ENCODE measurements around the gene STARD9. TPM values are rescaled to one million over a fixed set of nuclear protein-coding genes. Genes with fewer than 3 reads are reported as not detected.

Gene STARD9
- total and polyA plus RNA-seq, 2 experiments from 2014 or later: 1.8 to 6.2 TPM

DNA sequence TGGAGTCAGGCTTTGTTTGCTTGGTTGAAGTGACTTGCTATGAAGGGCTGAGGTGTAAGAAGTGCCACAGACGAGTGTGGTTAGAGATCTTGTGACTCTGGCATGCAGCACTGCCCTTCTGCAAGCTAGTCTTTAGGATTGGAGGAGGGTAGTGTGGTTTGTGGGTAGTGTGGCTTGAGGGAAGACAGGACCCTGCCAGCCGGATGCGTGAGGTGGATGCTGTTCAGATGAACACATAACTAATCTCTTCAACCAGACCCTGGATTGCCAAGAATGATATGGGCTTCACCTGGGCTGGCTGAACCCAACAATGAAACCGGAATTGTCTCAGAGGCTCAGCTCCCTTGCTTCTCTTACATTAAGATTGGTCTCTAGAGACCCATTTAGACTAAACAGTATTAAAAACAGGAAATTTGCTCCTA, 32.7 kb downstream of the STARD9 start:
- DNase-seq (ENCODE audit: low spot score) (no peak), ATAC-seq (no peak)
- H3F3A ChIP-seq (replicated peaks; ENCODE audit: low read depth): no peaks in the 10 kb centered on the region
- TF ChIP-seq EZH2 (IDR thresholded peaks at IDR 0.05; ENCODE audit: low read depth, unreplicated experiment) (no peak), CREB1 (CRISPR knock-in tag; IDR thresholded peaks at IDR 0.05; ENCODE audit: low read depth) (no peak), EZH2phosphoT487 (IDR thresholded peaks at IDR 0.05; ENCODE audit: unreplicated experiment) (no peak), POLR2AphosphoS5 (IDR thresholded peaks at IDR 0.05; ENCODE audit: low read depth) (no peak), NANOG (IDR thresholded peaks at IDR 0.05; ENCODE audit: borderline replicate concordance) (no peak), ZNF331 (CRISPR knock-in tag; IDR thresholded peaks at IDR 0.05; ENCODE audit: low read depth) (no peak), JUNB (IDR thresholded peaks at IDR 0.05; ENCODE audit: unreplicated experiment) (no peak), STAT1 (IDR thresholded peaks at IDR 0.05; ENCODE audit: unreplicated experiment) (no peak), ZNF114 (CRISPR knock-in tag; IDR thresholded peaks at IDR 0.05) (no peak)
- TF ChIP-seq, protein P1, sequence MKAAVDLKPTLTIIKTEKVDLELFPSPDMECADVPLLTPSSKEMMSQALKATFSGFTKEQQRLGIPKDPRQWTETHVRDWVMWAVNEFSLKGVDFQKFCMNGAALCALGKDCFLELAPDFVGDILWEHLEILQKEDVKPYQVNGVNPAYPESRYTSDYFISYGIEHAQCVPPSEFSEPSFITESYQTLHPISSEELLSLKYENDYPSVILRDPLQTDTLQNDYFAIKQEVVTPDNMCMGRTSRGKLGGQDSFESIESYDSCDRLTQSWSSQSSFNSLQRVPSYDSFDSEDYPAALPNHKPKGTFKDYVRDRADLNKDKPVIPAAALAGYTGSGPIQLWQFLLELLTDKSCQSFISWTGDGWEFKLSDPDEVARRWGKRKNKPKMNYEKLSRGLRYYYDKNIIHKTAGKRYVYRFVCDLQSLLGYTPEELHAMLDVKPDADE (IDR thresholded peaks at IDR 0.05): no peak
- TF ChIP-seq, protein P2, sequence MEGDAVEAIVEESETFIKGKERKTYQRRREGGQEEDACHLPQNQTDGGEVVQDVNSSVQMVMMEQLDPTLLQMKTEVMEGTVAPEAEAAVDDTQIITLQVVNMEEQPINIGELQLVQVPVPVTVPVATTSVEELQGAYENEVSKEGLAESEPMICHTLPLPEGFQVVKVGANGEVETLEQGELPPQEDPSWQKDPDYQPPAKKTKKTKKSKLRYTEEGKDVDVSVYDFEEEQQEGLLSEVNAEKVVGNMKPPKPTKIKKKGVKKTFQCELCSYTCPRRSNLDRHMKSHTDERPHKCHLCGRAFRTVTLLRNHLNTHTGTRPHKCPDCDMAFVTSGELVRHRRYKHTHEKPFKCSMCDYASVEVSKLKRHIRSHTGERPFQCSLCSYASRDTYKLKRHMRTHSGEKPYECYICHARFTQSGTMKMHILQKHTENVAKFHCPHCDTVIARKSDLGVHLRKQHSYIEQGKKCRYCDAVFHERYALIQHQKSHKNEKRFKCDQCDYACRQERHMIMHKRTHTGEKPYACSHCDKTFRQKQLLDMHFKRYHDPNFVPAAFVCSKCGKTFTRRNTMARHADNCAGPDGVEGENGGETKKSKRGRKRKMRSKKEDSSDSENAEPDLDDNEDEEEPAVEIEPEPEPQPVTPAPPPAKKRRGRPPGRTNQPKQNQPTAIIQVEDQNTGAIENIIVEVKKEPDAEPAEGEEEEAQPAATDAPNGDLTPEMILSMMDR (conservative IDR thresholded peaks at IDR 0.05; ENCODE audit: low read depth in 2 of 2): no peak
- TF ChIP-seq, protein P3, sequence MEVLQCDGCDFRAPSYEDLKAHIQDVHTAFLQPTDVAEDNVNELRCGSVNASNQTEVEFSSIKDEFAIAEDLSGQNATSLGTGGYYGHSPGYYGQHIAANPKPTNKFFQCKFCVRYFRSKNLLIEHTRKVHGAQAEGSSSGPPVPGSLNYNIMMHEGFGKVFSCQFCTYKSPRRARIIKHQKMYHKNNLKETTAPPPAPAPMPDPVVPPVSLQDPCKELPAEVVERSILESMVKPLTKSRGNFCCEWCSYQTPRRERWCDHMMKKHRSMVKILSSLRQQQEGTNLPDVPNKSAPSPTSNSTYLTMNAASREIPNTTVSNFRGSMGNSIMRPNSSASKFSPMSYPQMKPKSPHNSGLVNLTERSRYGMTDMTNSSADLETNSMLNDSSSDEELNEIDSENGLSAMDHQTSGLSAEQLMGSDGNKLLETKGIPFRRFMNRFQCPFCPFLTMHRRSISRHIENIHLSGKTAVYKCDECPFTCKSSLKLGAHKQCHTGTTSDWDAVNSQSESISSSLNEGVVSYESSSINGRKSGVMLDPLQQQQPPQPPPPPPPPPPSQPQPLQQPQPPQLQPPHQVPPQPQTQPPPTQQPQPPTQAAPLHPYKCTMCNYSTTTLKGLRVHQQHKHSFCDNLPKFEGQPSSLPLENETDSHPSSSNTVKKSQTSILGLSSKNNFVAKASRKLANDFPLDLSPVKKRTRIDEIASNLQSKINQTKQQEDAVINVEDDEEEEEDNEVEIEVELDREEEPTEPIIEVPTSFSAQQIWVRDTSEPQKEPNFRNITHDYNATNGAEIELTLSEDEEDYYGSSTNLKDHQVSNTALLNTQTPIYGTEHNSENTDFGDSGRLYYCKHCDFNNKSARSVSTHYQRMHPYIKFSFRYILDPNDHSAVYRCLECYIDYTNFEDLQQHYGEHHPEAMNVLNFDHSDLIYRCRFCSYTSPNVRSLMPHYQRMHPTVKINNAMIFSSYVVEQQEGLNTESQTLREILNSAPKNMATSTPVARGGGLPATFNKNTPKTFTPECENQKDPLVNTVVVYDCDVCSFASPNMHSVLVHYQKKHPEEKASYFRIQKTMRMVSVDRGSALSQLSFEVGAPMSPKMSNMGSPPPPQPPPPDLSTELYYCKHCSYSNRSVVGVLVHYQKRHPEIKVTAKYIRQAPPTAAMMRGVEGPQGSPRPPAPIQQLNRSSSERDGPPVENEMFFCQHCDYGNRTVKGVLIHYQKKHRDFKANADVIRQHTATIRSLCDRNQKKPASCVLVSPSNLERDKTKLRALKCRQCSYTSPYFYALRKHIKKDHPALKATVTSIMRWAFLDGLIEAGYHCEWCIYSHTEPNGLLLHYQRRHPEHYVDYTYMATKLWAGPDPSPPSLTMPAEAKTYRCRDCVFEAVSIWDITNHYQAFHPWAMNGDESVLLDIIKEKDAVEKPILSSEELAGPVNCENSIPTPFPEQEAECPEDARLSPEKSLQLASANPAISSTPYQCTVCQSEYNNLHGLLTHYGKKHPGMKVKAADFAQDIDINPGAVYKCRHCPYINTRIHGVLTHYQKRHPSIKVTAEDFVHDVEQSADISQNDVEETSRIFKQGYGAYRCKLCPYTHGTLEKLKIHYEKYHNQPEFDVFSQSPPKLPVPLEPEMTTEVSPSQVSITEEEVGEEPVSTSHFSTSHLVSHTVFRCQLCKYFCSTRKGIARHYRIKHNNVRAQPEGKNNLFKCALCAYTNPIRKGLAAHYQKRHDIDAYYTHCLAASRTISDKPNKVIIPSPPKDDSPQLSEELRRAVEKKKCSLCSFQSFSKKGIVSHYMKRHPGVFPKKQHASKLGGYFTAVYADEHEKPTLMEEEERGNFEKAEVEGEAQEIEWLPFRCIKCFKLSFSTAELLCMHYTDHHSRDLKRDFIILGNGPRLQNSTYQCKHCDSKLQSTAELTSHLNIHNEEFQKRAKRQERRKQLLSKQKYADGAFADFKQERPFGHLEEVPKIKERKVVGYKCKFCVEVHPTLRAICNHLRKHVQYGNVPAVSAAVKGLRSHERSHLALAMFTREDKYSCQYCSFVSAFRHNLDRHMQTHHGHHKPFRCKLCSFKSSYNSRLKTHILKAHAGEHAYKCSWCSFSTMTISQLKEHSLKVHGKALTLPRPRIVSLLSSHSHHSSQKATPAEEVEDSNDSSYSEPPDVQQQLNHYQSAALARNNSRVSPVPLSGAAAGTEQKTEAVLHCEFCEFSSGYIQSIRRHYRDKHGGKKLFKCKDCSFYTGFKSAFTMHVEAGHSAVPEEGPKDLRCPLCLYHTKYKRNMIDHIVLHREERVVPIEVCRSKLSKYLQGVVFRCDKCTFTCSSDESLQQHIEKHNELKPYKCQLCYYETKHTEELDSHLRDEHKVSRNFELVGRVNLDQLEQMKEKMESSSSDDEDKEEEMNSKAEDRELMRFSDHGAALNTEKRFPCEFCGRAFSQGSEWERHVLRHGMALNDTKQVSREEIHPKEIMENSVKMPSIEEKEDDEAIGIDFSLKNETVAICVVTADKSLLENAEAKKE (CRISPR knock-in tag; IDR thresholded peaks at IDR 0.05): no peak
- TF ChIP-seq, protein P4, sequence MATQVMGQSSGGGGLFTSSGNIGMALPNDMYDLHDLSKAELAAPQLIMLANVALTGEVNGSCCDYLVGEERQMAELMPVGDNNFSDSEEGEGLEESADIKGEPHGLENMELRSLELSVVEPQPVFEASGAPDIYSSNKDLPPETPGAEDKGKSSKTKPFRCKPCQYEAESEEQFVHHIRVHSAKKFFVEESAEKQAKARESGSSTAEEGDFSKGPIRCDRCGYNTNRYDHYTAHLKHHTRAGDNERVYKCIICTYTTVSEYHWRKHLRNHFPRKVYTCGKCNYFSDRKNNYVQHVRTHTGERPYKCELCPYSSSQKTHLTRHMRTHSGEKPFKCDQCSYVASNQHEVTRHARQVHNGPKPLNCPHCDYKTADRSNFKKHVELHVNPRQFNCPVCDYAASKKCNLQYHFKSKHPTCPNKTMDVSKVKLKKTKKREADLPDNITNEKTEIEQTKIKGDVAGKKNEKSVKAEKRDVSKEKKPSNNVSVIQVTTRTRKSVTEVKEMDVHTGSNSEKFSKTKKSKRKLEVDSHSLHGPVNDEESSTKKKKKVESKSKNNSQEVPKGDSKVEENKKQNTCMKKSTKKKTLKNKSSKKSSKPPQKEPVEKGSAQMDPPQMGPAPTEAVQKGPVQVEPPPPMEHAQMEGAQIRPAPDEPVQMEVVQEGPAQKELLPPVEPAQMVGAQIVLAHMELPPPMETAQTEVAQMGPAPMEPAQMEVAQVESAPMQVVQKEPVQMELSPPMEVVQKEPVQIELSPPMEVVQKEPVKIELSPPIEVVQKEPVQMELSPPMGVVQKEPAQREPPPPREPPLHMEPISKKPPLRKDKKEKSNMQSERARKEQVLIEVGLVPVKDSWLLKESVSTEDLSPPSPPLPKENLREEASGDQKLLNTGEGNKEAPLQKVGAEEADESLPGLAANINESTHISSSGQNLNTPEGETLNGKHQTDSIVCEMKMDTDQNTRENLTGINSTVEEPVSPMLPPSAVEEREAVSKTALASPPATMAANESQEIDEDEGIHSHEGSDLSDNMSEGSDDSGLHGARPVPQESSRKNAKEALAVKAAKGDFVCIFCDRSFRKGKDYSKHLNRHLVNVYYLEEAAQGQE (IDR thresholded peaks at IDR 0.05; ENCODE audit: unreplicated experiment): no peak
- H2AFZ ChIP-seq: no peak overlapping the region
- H3K79me2 ChIP-seq (replicated peaks; ENCODE audit: insufficient read depth): no peaks in the 10 kb centered on the region
- H3K4me3 ChIP-seq: no peak overlapping the region
- H3K27me3 ChIP-seq (ENCODE audit: insufficient read depth): no peaks in the 10 kb centered on the region
- H4K20me1 ChIP-seq (replicated peaks; ENCODE audit: insufficient read depth): no peaks in the 10 kb centered on the region; the same call in 1 of the 2 replicates
- no peaks in the 10 kb centered on the region for H3K4me1 ChIP-seq (ENCODE audit: insufficient read depth)
- H3K4me1 Mint-ChIP-seq: no peaks in the 10 kb centered on the region
- no peak overlapping the region for H3K4me3 Mint-ChIP-seq
- no peaks in the 10 kb centered on the region for H3K36me3 ChIP-seq (ENCODE audit: insufficient read depth)
- no peak overlapping the region for H3K27ac Mint-ChIP-seq
- H3K4me2 ChIP-seq: no peak overlapping the region
- peaks cover 1% of the 10 kb centered on the region for H3K27me3 Mint-ChIP-seq (ENCODE audit: insufficient read depth, low read depth, poor library complexity)
- H3K36me3 Mint-ChIP-seq (ENCODE audit: low read depth): no peaks in the 10 kb centered on the region
- H3K9me3 Mint-ChIP-seq: no peaks in the 10 kb centered on the region
- no peaks in the 10 kb centered on the region; the same call in 1 of the 2 replicates for H3K9me2 ChIP-seq (ENCODE audit: insufficient read depth)
- H3K27ac ChIP-seq (ENCODE audit: low read depth): no peak overlapping the region

Data from GM23338 (cell line).